ENCODE data around the gene SGMS1. TPM values are rescaled to one million over a fixed set of nuclear protein-coding genes. Genes with fewer than 3 reads are reported as not detected.

Gene SGMS1
- 32.8 and 34.9 TPM in 2 replicates for polyA plus RNA-seq

GRCh38 chr10:50623663-50624412 is at the start of gene SGMS1:
Gene SGMS1 (minus strand): TSS chr10:50623956. CDS start chr10:50344114, 279,842 bp downstream.

Other genes with a start within 250 kb of the SGMS1 start
- gene ASAH2B, start 116.0 kb upstream of the SGMS1 start, polyA plus RNA-seq: 8.2 and 10.8 TPM in 2 replicates